ENCODE data around the gene ANKRD52. TPM values are rescaled to one million over a fixed set of nuclear protein-coding genes. Genes with fewer than 3 reads are reported as not detected.
A peak's percentile ranks its signal among the peaks of the same experiment; 100 is the strongest.

ANKRD52 gene
- total RNA-seq, 1 donor from 2014 or later = 9.1 TPM

GRCh38 chr12:56212361-56212760, 45.8 kb downstream of the ANKRD52 start:
- Mint-ChIP-seq H3K9me3 (peaks cover 2% of the 10 kb centered on the region), H3K4me3 (no peak overlapping the region), H3K36me3 (peaks cover 42% of the 10 kb centered on the region), H3K4me1 (no peaks in the 10 kb centered on the region), H3K27me3 (ENCODE audit: insufficient read depth, low read depth) (no peaks in the 10 kb centered on the region), H3K27ac (no peak overlapping the region)
- no peak for DNase-seq (ENCODE audit: low spot score)
- Histone ChIP-seq H3K27ac (no peak overlapping the region), H3K4me3 (no peak overlapping the region), H3K36me3 (peaks cover 4% of the 10 kb centered on the region), H3F3A (ENCODE audit: low read depth) (peaks cover 8% of the 10 kb centered on the region), H3K4me2 (no peak overlapping the region), H4K20me1 (ENCODE audit: low read depth) (peaks cover 6% of the 10 kb centered on the region), H3K79me2 (ENCODE audit: low read depth) (peaks cover 11% of the 10 kb centered on the region), H3K9ac (no peak overlapping the region), H3K27me3 (no peaks in the 10 kb centered on the region), H3K9me3 (ENCODE audit: low read depth) (no peaks in the 10 kb centered on the region), H3K4me1 (no peaks in the 10 kb centered on the region), H2AFZ (replicated peaks) (no peak overlapping the region)
- TF ChIP-seq EZH2phosphoT487 (IDR thresholded peaks at IDR 0.05) (no peak), EZH2 (IDR thresholded peaks at IDR 0.05) (no peak)
- TF ChIP-seq, protein P1, sequence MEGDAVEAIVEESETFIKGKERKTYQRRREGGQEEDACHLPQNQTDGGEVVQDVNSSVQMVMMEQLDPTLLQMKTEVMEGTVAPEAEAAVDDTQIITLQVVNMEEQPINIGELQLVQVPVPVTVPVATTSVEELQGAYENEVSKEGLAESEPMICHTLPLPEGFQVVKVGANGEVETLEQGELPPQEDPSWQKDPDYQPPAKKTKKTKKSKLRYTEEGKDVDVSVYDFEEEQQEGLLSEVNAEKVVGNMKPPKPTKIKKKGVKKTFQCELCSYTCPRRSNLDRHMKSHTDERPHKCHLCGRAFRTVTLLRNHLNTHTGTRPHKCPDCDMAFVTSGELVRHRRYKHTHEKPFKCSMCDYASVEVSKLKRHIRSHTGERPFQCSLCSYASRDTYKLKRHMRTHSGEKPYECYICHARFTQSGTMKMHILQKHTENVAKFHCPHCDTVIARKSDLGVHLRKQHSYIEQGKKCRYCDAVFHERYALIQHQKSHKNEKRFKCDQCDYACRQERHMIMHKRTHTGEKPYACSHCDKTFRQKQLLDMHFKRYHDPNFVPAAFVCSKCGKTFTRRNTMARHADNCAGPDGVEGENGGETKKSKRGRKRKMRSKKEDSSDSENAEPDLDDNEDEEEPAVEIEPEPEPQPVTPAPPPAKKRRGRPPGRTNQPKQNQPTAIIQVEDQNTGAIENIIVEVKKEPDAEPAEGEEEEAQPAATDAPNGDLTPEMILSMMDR (IDR thresholded peaks at IDR 0.05) = no peak

DNA sequence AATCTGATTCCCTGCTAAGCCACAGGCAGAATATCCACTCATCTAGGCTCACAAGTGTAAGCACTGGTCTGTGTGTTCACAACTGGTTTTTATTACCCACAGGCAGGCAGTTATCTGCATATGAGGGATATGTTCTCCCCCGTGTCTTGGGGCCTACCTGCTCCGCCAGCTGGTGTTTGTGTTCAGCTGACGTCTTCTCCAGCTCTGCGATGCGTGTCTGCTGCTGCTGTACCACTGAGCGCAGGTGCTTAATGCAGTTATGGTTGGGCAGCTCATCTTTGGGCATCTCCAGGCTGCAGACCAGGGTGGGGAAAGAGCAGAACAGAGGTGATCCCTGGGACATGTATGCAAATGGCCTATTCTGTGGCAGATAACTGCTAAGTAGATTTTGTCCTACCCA, 50.2 kb downstream of the ANKRD52 start:
- Histone ChIP-seq H3K79me2 (ENCODE audit: low read depth) (no peaks in the 10 kb centered on the region), H3K9ac (no peak overlapping the region), H3K4me2 (no peak overlapping the region), H2AFZ (replicated peaks) (no peak overlapping the region), H4K20me1 (ENCODE audit: low read depth) (no peaks in the 10 kb centered on the region), H3K27me3 (no peaks in the 10 kb centered on the region), H3K36me3 (peaks cover 4% of the 10 kb centered on the region), H3K9me3 (ENCODE audit: low read depth) (no peaks in the 10 kb centered on the region), H3F3A (ENCODE audit: low read depth) (peaks cover 27% of the 10 kb centered on the region), H3K27ac (no peak overlapping the region), H3K4me3 (no peak overlapping the region), H3K4me1 (no peaks in the 10 kb centered on the region)
- Mint-ChIP-seq H3K27ac (no peak overlapping the region), H3K27me3 (ENCODE audit: insufficient read depth, low read depth) (no peaks in the 10 kb centered on the region), H3K4me3 (no peak overlapping the region), H3K4me1 (no peaks in the 10 kb centered on the region), H3K9me3 (no peaks in the 10 kb centered on the region), H3K36me3 (peaks cover 33% of the 10 kb centered on the region)
- no peak for DNase-seq (ENCODE audit: low spot score)
- TF ChIP-seq EZH2 (IDR thresholded peaks at IDR 0.05) (no peak), EZH2phosphoT487 (IDR thresholded peaks at IDR 0.05) (no peak)
- TF ChIP-seq, protein P1 (IDR thresholded peaks at IDR 0.05) = no peak

DNA sequence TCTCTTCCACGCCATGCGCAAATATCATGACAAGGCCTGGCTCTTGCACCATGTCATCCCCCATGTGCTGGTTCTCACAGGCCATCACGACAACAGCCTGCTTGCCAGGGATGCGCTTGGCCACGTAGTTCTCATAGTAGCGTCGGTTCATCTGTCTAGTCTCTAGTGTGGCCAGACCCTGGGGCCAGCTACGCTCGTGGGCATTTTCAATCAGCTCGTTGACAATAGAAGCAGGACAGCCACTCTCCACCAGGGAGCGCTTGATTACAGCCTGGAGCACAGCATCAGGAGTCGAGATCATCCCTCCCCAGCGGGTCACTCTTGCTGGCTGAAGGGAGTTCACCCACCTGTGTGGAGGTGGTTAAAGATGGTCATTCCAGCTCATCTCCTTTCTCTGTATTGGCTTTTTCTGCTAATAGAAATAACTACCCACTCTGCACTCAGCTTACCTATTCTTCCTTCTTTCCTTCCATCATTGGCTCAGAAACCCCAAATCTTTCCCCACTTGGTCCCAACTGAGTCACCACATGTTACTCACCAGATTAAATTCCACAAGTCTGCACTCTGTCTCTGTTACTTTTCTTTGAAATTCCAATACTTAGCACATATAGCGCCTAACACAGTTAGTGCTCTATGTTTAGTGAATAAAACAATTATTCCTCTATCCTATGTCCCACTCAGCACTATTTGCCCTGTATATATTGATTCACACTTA, 51.6 kb downstream of the ANKRD52 start:
- no peaks in the 10 kb centered on the region for H3K4me1 Mint-ChIP-seq
- peaks cover 30% of the 10 kb centered on the region for H3K36me3 Mint-ChIP-seq
- peaks cover 34% of the 10 kb centered on the region for H3F3A ChIP-seq (ENCODE audit: low read depth)
- H3K27me3 Mint-ChIP-seq (ENCODE audit: insufficient read depth, low read depth) = no peaks in the 10 kb centered on the region
- H3K9me3 Mint-ChIP-seq = no peaks in the 10 kb centered on the region
- no peaks in the 10 kb centered on the region for H4K20me1 ChIP-seq (ENCODE audit: low read depth)
- no peak overlapping the region for H3K4me3 ChIP-seq
- no peak overlapping the region for H3K4me2 ChIP-seq
- no peak overlapping the region for H3K9ac ChIP-seq
- no peaks in the 10 kb centered on the region for H3K27me3 ChIP-seq
- DNase-seq (ENCODE audit: low spot score) = peak; percentile 69
- TF ChIP-seq EZH2phosphoT487 (IDR thresholded peaks at IDR 0.05) (no peak), EZH2 (IDR thresholded peaks at IDR 0.05) (no peak)
- TF ChIP-seq, protein P1 (IDR thresholded peaks at IDR 0.05) = peak; percentile 66
- peaks cover 4% of the 10 kb centered on the region for H3K36me3 ChIP-seq
- no peaks in the 10 kb centered on the region for H3K79me2 ChIP-seq (ENCODE audit: low read depth)
- peak overlapping the region; percentile 41 for H3K4me3 Mint-ChIP-seq
- H2AFZ ChIP-seq (replicated peaks) = no peak overlapping the region
- no peaks in the 10 kb centered on the region for H3K4me1 ChIP-seq
- no peaks in the 10 kb centered on the region for H3K9me3 ChIP-seq (ENCODE audit: low read depth)
- no peak overlapping the region for H3K27ac ChIP-seq
- no peak overlapping the region for H3K27ac Mint-ChIP-seq

Measured in neural progenitor cell (in vitro differentiated cells).